Psoas muscle (tissue), 8 donors: ENCODE data around the gene NIM1K. TPM values are rescaled to one million over a fixed set of nuclear protein-coding genes. Genes with fewer than 3 reads are reported as not detected.
"Not testable (repeated sequence)": the region's sequence is repeated elsewhere in the genome, so short reads cannot be mapped to it uniquely, and the experiment has no call there.

Source experiments
- ATAC-seq, 4 donors: fragments of 200-7000 bp; cut with Tn5 transposase; one replicate each; pipeline ENCODE4 v1.9.1; 2020; ENCODE audit warnings: moderate library complexity in 3 of 4, mild to moderate bottlenecking in 2 of 4
- DNase-seq, 2 donors: peaks; one replicate each; pipeline ENCODE4 v3.0.0-alpha.2; 2020
- H3K27ac ChIP-seq: fragments of 200-600 bp; one replicate; pipeline ENCODE4 v1.8.0; 2022
- H3K27me3 ChIP-seq, 3 donors: fragments of 200-600 bp in 1 of 3; one replicate each; pipeline versions ENCODE4 v1.6.1 to v1.8.0; 2013 to 2022; ENCODE audit warnings: low read length in 2 of 3, mild to moderate bottlenecking in 2 of 3, moderate library complexity in 1 of 3; ENCODE audit not compliant: insufficient read depth in 3 of 3
- H3K36me3 ChIP-seq, 2 donors: fragments of 200-600 bp in 1 of 2; one replicate each; pipeline versions ENCODE4 v1.6.1 to v1.8.0; 2013 to 2022; ENCODE audit warnings: low read depth in 1 of 2, mild to moderate bottlenecking in 1 of 2, moderate library complexity in 1 of 2; ENCODE audit not compliant: insufficient read depth in 1 of 2
- H3K4me1 ChIP-seq: fragments of 200-600 bp; one replicate; pipeline ENCODE4 v1.8.0; 2022
- H3K4me3 ChIP-seq: fragments of 200-600 bp; one replicate; pipeline ENCODE4 v1.8.0; 2022; ENCODE audit warnings: mild to moderate bottlenecking
- H3K9me3 ChIP-seq: fragments of 200-600 bp; one replicate; pipeline ENCODE4 v1.8.0; 2022
- CTCF ChIP-seq: fragments of 200-600 bp; IDR thresholded peaks from one replicate; pipeline ENCODE4 v1.8.0; 2022; ENCODE audit warnings: antibody characterized with exemption
- WGBS, 3 donors: extraction: QIAGEN DNeasy Blood & Tissue Kit; methylation state at CpG; one replicate each; pipeline versions ENCODE4 v1.1.6 to v1.1.7; 2013; 5-methylcytosine and 5-hydroxymethylcytosine counted together
- intact Hi-C, 2 donors: fragments of 100-400 bp; cut with DNase I; formaldehyde crosslinking; loops; one replicate each; pipeline versions ENCODE4 v1.11.0 to v1.14.2; 2022
- polyA plus RNA-seq, 3 donors: library from polyadenylated mRNA; stranded (reverse); fragments of 200-250 nt; gene quantifications; one replicate each; pipeline ENCODE4 v1.2.3, GENCODE V29; 2013
- total RNA-seq, 4 donors: library from RNA; stranded (reverse); fragmentation: NEBNext Ultra II Directional in 2 of 4; extraction: Animal tissue kit (Norgen Biotek cat#: 25700) in 2 of 4; gene quantifications; one replicate each; pipeline versions ENCODE4 v1.2.1 to v1.2.4, GENCODE V29; 2021 to 2023
- donor health status: healthy with polysubstance abuse.
- donor health status: DM: no; HTN: no; CAD: no; lungs with moderate emphysema.
- donor health status: Bipolar disorder and iron deficiency.
- donor health status: healthy.
- donor health status: DM: yes; HTN: yes; CAD: no.
- donor health status: DM: no; HTN: no; CAD: no.
- donor health status: DM: no; HTN: no; CAD: no.
- donor health status: DM: yes; HTN: yes; CAD: no.

NIM1K gene
- total and polyA plus RNA-seq, 7 donors, result 0.10 to 0.25 (median 0.20) TPM; not detected in 1

GRCh38 chr5:43174586-43174985, 17.4 kb upstream of the NIM1K start:
- ATAC-seq (no peak), DNase-seq (no peak)
- no peak for TF ChIP-seq CTCF
- peaks cover 8 to 52% of the 10 kb centered on the region in 2 donors for H3K36me3 ChIP-seq
- no peaks in the 10 kb centered on the region for H3K27me3 ChIP-seq
- H3K4me3 ChIP-seq, result no peak overlapping the region
- no peaks in the 10 kb centered on the region for H3K4me1 ChIP-seq
- 92 to 96% (median 94%) methylated on average over 7 of the region's 7 CpGs for WGBS, 3 donors
- no peaks in the 10 kb centered on the region for H3K9me3 ChIP-seq
- H3K27ac ChIP-seq, result no peak overlapping the region
- intact Hi-C loops, result no loop called here

GRCh38 chr5:43179836-43180235, 12.2 kb upstream of the NIM1K start:
- Histone ChIP-seq H3K4me3 (no peak overlapping the region), H3K36me3 (peaks cover 2 to 17% of the 10 kb centered on the region in 2 donors), H3K27ac (no peak overlapping the region), H3K9me3 (no peaks in the 10 kb centered on the region), H3K4me1 (no peaks in the 10 kb centered on the region), H3K27me3 (no peaks in the 10 kb centered on the region)
- intact Hi-C loops, result no loop called here
- 83 to 90% (median 86%) methylated on average over 7 of the region's 7 CpGs for WGBS, 3 donors
- ATAC-seq (no peak), DNase-seq (no peak)
- no peak for TF ChIP-seq CTCF

DNA sequence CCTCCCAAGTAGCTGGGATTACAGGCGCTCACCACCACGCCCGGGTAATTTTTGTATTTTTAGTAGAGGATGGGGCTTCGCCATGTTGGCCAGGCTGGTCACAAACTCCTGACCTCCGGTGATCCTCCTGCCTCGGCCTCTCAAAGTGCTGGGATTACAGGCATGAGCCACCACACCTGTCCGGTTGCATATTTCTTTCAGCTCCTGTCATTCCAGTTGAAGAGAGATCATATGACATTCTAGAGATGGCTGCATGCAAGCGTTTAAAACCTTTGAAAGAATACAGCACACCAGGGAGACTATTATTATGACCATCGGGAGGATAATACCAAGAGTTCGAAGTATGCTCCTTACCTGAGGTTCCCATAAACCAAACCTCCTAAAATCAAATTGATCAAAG, 9.6 kb upstream of the NIM1K start:
- H3K27me3 ChIP-seq, result no peaks in the 10 kb centered on the region
- H3K4me1 ChIP-seq, result no peaks in the 10 kb centered on the region
- no peak overlapping the region for H3K27ac ChIP-seq
- H3K9me3 ChIP-seq, result no peaks in the 10 kb centered on the region
- ATAC-seq, result no peak
- H3K4me3 ChIP-seq, result no peak overlapping the region
- H3K36me3 ChIP-seq, result no peaks in the 10 kb centered on the region
- no peak for DNase-seq
- WGBS, 3 donors, result 88 to 92% (median 88%) methylated on average over 10 of the region's 10 CpGs
- intact Hi-C loops, result no loop called here
- no peak for TF ChIP-seq CTCF

DNA sequence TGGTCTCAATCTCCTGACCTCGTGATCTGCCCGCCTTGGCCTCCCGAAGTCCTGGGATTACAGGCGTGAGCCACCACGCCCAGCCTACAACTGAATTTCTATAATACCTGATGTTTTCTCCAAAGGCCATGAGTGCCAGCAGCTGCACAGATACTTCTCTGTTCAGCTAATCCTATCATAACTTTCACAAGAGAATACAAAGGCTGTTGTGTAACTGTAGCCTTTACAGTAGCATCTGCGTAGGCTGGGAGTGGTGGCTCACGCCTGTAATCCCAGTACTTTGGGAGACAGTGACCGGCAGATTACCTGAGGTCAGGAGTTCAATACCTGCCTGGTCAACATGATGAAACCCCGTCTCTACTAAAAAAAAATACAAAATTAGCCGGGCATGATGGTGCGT, 8.9 kb upstream of the NIM1K start:
- H3K27ac ChIP-seq, H3K4me1 ChIP-seq, intact Hi-C loops, H3K27me3 ChIP-seq, H3K4me3 ChIP-seq, H3K36me3 ChIP-seq, H3K9me3 ChIP-seq, DNase-seq, ATAC-seq: not testable (repeated sequence)
- 95 to 96% (median 96%) methylated on average over 11 of the region's 11 CpGs for WGBS, 3 donors

GRCh38 chr5:43190755-43191603, 1.0 kb upstream of the NIM1K start:
- H3K4me1 ChIP-seq, result peaks cover 10% of the 10 kb centered on the region
- H3K27ac ChIP-seq, result no peak overlapping the region
- intact Hi-C loops, result no loop called here
- 24 to 27% (median 25%) methylated on average over 10 of the region's 10 CpGs for WGBS, 3 donors
- DNase-seq (no peak), ATAC-seq (no peak)
- no peaks in the 10 kb centered on the region for H3K9me3 ChIP-seq
- no peaks in the 10 kb centered on the region for H3K36me3 ChIP-seq
- H3K27me3 ChIP-seq, result no peaks in the 10 kb centered on the region
- TF ChIP-seq CTCF, result no peak
- peak overlapping the region; percentile 76 for H3K4me3 ChIP-seq
